ENCODE results near the gene C3orf70. TPM values are rescaled to one million over a fixed set of nuclear protein-coding genes. Genes with fewer than 3 reads are reported as not detected.

Gene C3orf70
- total and polyA plus RNA-seq, 3 donors from 2014 or later: 11.9 to 33.5 (median 21.0) TPM

DNA sequence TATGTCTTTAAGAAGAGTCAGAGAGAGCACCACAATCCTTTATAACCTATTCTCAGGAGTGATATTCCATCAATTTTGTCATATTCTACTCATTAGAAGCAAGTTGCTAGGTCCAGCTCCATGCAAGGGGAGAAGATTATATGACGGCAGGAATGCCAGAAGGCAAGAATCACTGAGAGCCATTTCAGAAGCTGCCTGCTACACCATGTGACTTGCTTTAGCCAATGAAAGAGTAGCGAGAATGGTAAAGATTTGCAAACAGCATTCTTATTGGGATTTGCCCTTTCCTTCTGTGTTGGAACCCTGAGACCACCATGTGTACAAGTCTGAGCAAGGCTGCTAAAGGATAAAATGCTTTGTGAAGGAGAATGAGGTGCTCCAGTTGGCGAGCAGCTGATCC, 4.5 kb upstream of the C3orf70 start:
- peaks cover 9% of the 10 kb centered on the region for H3K4me1 ChIP-seq
- intact Hi-C loops (cut with DNase I; ENCODE audit: low total_unique reads): no loop called here
- no peak for TF ChIP-seq POLR2A (IDR thresholded peaks at IDR 0.05)
- TF ChIP-seq, protein P1, sequence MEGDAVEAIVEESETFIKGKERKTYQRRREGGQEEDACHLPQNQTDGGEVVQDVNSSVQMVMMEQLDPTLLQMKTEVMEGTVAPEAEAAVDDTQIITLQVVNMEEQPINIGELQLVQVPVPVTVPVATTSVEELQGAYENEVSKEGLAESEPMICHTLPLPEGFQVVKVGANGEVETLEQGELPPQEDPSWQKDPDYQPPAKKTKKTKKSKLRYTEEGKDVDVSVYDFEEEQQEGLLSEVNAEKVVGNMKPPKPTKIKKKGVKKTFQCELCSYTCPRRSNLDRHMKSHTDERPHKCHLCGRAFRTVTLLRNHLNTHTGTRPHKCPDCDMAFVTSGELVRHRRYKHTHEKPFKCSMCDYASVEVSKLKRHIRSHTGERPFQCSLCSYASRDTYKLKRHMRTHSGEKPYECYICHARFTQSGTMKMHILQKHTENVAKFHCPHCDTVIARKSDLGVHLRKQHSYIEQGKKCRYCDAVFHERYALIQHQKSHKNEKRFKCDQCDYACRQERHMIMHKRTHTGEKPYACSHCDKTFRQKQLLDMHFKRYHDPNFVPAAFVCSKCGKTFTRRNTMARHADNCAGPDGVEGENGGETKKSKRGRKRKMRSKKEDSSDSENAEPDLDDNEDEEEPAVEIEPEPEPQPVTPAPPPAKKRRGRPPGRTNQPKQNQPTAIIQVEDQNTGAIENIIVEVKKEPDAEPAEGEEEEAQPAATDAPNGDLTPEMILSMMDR (IDR thresholded peaks at IDR 0.05): no peak
- no peak for DNase-seq
- no peaks in the 10 kb centered on the region for H3K36me3 ChIP-seq (ENCODE audit: low read depth, missing control alignments)
- no peak overlapping the region for H3K4me3 ChIP-seq
- H3K27ac ChIP-seq: peak overlapping the region in 1 of 2 donors; percentile 66
- no peaks in the 10 kb centered on the region for H3K27me3 ChIP-seq
- 78 to 85% methylated on average over 3 of the region's 3 CpGs for WGBS, 2 donors
- H3K9me3 ChIP-seq: no peaks in the 10 kb centered on the region

DNA sequence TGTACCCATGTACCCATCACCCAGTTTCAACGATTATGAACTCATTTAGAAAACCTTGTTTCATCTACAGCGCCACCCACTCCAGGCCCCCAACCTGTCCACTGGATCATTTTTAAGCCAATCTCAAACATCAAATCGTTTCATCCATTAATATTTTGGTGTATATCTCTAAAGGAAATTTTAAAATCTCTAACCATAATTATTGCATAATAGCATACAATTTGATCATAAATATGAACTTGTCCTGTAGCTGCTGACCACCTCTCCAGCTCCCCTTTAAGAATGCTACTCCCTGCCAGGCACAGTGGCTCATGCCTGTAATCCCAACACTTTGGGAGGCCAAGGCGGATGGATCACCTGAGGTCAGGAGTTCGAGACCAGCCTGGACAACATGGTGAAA, 2.8 kb upstream of the C3orf70 start:
- no peak overlapping the region for H3K4me3 ChIP-seq
- H3K27me3 ChIP-seq: no peaks in the 10 kb centered on the region
- intact Hi-C loops (cut with DNase I; ENCODE audit: low total_unique reads): no loop called here
- peaks cover 9% of the 10 kb centered on the region for H3K4me1 ChIP-seq
- no peaks in the 10 kb centered on the region for H3K36me3 ChIP-seq (ENCODE audit: low read depth, missing control alignments)
- WGBS, 2 donors: 93 to 94% methylated on average over 5 of the region's 5 CpGs
- no peak overlapping the region for H3K27ac ChIP-seq
- no peak for TF ChIP-seq POLR2A (IDR thresholded peaks at IDR 0.05)
- TF ChIP-seq, protein P1 (IDR thresholded peaks at IDR 0.05): no peak
- no peaks in the 10 kb centered on the region for H3K9me3 ChIP-seq
- no peak for DNase-seq

DNA sequence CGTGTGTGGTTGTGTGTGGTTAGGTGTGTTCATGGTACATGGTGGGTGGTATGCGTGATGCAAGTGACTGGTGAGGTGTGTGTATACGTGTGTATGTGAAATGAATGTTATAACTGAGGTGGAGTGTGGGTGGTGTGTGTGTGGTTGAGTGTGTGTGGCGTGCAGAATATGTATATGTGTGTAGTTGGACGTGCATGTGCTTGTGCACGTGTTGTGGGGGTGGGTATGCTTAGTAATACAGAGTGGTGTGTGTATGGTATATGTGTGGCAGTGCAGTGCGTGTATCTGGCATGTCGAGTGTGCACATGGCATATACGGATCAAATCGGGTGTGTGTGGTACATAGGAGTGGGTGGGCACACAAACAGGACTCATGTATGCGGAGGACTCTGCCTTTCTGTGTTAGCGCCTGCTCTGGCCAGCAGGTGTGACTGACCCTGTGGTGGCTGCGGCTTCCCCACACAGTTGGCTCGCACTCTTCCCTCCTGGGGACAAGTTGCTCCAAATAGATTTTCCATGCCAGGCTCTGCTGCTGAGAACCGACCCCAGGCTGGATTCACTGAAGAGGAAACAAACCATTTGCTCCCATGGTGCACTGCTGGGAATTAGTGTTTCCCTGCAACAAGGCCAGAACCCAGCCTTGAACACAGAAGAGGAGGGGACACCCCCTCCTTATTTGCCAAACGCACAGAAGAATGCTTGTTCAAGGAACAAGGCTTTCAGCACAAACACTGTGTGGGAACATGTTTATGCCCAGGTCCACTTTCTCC, 1.2 kb upstream of the C3orf70 start:
- H3K9me3 ChIP-seq: no peaks in the 10 kb centered on the region
- DNase-seq: no peak
- H3K36me3 ChIP-seq (ENCODE audit: low read depth, missing control alignments): no peaks in the 10 kb centered on the region
- intact Hi-C loops (cut with DNase I; ENCODE audit: low total_unique reads): no loop called here
- TF ChIP-seq POLR2A (IDR thresholded peaks at IDR 0.05): no peak
- TF ChIP-seq, protein P1 (IDR thresholded peaks at IDR 0.05): no peak
- peaks cover 9% of the 10 kb centered on the region for H3K4me1 ChIP-seq
- H3K27me3 ChIP-seq: no peaks in the 10 kb centered on the region
- WGBS, 2 donors: 43 to 60% methylated on average over 16 of the region's 16 CpGs
- H3K27ac ChIP-seq: peak overlapping the region in 1 of 2 donors; percentile 92
- peak overlapping the region; percentile 80 to 88 for H3K4me3 ChIP-seq

DNA sequence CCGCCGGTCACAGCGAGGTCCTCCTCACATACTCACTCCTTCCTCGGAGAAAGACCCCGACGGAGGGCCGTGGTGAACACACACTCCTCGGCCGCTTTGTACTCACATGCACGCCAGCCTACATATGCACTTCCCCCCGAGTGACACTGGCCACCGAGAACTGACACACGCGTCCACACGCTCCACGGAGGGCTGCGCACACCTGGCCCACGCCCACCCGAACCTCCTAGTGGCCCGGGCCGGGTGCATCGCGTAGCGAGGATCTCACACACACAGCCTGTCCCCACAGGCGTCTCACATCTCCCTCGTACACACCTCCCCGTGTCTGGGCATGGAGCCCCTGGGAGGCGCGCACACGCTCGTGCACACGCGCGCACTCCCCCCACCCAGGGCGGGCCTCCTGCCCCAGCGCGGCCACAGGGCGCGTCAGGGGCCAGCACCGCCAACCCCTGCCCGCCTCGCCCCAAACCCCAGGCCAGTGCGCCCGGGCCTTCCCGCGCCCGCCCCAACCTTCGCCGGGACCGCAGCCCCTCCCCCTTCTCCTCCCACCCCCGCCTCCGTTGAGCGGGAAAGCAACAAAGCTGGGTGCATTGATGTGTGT, 411 bp upstream of the C3orf70 start:
- DNase-seq: peak; percentile 23
- WGBS, 2 donors: 0% methylated on average over 6 to 31 of the region's 53 CpGs
- H3K27me3 ChIP-seq: no peaks in the 10 kb centered on the region
- H3K4me1 ChIP-seq: peaks cover 9% of the 10 kb centered on the region
- intact Hi-C loops (cut with DNase I; ENCODE audit: low total_unique reads): no loop called here
- peak overlapping the region; percentile 80 to 88 for H3K4me3 ChIP-seq
- no peaks in the 10 kb centered on the region for H3K36me3 ChIP-seq (ENCODE audit: low read depth, missing control alignments)
- no peaks in the 10 kb centered on the region for H3K9me3 ChIP-seq
- no peak for TF ChIP-seq POLR2A (IDR thresholded peaks at IDR 0.05)
- TF ChIP-seq, protein P1 (IDR thresholded peaks at IDR 0.05): no peak
- H3K27ac ChIP-seq: peak overlapping the region; percentile 79 to 92
